Amygdala (tissue), 56 donors: ENCODE measurements around the gene DUOX1.

ENCODE experiments used
- DNase-seq, 56 donors: peaks; one replicate each; lab custom pipeline; 2025; lab: John Stamatoyannopoulos, UW

Gene DUOX1

GRCh38 chr15:45105586-45105985 lies 24.2 kb upstream of the DUOX1 start:
- no peak for DNase-seq

DNA sequence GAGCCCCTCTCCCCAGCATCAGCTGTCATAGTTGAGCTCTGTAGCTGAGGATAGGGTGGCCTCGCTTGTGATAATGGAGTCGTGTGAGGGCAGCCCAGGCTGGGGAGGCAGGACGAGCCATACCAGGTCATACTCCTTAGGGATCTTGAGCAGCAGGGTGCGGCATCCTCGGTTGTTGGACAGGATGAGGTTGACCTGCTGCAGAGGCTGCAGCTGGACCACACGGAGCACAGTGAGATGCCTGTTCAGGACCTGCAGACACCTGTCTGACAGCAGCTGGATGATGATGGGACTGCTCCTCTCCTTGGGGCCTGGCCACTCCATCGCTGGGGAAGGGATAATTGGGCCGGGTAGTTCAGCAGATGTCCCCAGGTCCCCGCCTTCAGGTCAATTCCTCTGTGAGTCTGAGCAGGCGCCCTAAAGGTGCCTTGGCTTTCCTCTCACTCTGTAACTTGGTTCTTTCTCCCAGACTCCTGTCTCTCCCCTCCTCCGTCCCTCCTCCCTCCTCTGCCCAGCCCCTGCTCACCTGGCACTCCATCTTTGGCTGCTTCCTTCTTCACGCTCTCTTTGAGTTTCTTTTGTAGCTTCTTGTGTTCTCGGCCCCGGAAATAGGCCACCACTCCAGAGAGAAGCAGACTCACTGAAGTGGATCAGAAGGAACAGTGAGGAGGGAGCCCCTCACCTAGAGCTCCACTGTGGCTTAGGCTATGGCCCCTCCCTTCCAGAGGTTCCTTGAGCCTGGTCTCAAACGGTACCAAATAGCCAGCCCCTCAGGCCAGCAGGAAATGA lies 23.6 kb upstream of the DUOX1 start:
- DNase-seq, result no peak

DNA sequence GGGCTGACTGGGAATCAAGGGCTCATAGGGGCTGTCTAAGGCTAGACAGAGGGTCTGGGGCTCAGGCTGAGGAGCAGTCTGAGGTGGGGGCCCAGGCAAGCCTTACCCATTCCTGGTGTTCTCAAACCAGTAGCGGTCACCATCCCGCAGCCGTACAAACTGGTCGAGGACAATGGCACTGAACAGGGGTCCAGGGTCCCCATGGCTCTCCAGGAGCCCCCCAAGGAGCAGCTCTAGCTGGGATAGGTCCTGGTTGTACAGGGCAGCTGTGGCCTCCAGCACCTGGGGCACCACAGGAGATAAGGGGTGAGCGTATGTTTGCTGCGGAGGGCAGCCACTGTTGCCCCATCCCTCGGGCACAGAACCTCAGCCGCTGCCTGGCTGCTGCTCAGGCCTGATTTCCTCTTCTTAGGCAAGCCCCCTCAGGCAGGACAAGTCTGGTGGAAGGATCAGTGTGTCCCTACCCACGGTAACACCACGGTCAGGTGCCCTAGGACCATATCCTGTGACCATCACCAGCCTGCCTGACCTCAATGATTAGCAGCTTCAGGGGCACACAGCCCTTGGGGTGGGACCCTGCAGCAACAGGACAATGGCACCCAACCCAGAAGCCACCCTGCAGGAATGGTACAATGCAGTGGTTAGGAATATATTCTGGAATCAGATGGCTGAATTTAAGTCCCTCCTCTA lies 21.7 kb upstream of the DUOX1 start:
- DNase-seq, result no peak

DNA sequence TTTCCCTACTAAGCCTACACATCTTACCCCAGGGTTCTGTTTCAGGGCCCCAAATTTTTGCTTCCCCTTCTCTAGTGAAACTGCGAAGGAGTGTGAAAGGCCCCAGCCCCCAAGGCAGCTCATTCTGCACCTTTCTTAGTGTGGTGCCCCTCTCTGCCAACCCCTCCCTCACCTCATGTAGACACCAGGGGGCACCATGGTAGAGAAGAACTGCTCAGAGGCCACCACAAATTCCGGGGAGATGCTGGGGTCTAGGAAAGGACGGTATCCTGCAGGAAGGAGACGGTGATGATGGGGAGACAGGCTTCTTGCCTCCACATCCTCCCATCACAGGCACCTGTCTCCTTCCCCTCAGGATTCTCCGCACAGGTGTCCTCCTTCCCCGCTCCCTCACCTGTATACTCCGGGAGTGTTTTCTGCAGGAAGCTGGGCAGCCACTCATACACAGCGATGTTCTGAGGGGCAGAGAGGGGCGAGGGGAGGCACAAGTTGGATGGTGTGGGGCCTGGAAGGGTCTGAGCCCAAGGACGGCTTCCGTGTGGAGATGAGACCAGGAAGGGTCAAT lies 19.5 kb upstream of the DUOX1 start:
- DNase-seq, result no peak

DNA sequence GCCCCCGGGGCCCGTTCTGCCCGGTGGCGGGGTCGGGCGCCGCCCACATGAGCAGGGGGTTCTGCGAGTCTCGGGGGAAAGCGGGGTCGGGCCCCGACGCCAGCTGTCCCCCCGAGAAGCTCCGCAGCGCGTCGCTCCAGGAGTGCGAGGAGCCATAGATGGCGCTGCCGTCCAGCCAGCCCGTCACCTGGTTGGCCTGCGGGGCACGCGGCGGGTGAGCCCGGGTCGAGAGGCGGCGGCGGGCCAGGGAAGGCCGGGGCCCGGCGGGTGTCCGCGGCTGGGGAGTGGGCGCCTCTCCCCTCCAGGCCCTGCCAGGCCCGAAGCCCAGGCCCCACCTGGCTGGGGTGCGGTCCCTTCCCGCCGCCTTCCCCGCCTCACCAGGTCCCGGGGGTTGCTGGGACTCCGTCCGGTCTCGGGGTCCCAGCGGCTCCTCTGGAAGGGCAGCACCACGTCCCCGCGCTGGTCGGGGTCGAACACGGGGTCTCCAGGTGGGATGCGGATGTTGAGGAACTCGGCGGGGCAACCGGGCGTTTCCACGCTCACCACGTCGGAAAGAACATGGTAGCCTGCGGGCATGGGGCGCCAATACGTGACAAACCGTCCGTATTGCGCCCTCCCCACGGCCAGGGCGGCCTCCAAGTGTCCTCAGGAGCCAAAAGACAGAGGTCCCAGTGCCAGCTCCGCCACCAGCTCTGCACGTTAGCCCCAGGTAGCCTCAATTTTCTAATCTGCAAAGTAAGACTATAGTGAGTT lies 18.2 kb upstream of the DUOX1 start:
- DNase-seq, result no peak

- no peak for DNase-seq
Measured at GRCh38 chr15:45112143-45112590, 17.6 kb upstream of the DUOX1 start.

- DNase-seq, result no peak
Measured at GRCh38 chr15:45112591-45113379, 17.0 kb upstream of the DUOX1 start.

GRCh38 chr15:45113380-45113990 lies 16.3 kb upstream of the DUOX1 start:
- no peak for DNase-seq

DNA sequence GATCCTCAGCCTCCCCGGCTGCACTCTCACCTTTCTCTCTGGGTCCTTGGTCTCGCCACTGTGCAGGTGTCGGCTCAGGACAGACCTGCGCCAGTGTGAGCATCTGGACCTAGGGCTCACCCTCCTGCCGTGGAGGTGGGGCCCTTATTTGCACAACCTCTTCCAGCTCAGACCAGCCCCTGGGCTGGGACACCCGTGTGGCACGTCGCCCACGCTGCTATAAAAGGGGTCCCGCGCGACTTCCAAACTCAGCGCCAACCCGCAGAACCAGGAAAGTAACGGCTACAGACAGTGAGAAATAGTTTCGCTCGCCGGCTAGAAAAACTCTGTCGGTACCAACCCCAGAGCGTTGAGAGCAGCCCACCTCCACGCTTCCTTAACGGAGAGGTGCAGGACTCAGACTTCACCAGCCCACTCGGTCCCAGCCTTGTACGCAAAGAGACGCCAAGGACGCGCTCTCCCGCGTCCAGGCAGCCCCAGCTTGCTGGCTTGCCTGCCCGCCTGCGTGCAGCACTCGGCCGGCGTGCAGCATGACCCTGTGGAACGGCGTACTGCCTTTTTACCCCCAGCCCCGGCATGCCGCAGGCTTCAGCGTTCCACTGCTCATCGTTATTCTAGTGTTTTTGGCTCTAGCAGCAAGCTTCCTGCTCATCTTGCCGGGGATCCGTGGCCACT lies 15.6 kb upstream of the DUOX1 start, which contains the start of the genes DUOX2 and DUOXA2:
TSS of gene DUOX2 (minus strand) at position 97 of the 675 bp plus-strand sequence. CDS start 761 bp downstream, outside the sequence.
TSS of gene DUOXA2 (plus strand) at position 251 of the 675 bp plus-strand sequence. CDS start at position 531, 280 bp downstream.
- DNase-seq, result no peak

DNA sequence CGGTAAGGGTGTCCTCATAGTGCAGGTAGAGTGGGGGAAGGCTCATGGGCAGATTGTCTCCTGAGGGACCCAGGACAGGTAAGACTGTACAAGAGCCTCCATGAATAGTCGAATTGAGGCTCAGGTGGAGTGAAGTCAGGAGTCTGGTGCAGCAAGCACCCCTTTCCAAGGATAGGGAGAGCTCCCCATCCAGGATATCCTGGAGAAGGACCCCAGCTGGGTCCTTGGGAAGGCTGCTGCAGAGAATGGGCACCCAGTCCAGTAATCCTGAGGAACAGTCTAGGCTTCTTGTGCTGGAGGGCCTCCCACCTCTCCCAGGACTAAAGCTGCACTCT lies 15.1 kb upstream of the DUOX1 start:
- no peak for DNase-seq

DNA sequence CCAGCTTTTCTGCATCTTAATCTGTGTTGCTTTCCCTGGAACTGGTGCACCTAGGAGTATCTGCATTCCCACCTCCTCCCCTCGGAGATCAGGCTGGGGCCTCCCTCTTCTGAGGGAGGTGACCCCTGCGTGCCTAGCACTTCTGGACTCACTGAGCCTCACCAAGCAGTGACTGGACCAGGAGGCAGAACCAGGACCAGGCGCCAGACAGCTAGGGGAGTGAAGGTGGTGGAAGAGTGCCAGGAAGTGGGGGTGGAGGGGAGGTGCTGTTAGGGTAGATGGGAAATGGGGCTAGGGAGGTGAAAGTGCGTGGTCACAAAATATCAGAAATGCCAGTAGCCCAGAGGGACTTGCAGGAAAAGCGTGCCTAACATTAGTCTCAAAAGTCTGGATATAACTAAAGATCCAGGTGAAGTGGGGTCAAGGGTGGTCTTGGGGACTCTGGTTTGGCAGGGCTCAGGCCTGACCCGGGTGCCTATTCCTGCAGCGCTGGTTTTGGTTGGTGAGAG lies 14.4 kb upstream of the DUOX1 start:
- DNase-seq, result no peak

GRCh38 chr15:45116006-45116481 lies 13.8 kb upstream of the DUOX1 start:
- DNase-seq, result no peak

- no peak for DNase-seq
Measured at GRCh38 chr15:45116482-45117307, 13.1 kb upstream of the DUOX1 start.

- no peak for DNase-seq
Measured at GRCh38 chr15:45117308-45118130, 12.3 kb upstream of the DUOX1 start.

DNA sequence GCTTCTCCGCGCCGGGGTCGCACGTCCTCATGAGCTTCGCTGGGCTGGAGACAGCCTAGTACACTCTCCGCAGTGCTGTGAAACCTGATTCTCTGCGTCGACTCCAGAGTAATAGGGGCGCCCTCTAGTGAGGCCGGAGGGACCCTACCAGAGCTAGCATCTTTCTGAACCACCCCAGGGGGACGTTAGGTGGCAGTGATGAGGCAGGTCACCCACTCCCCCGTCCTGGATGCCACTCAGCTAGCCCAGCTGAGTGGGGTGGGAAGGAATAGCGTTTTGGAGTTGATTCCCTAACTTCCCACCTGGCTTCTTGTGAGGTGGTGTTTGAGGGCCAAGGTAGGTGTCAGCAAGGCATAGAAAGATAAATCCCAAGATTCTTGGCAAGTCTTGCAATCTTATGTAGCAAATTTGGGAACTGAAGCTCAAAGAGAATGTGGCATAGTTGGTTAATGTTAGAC lies 11.6 kb upstream of the DUOX1 start:
- peak in 55 of 56 donors; percentile 18 to 94 (median 76) for DNase-seq

- DNase-seq, result no peak
Measured at GRCh38 chr15:45118996-45119395, 10.8 kb upstream of the DUOX1 start.
